Measurements from ENCODE around the gene SCEL. TPM values are rescaled to one million over a fixed set of nuclear protein-coding genes. Genes with fewer than 3 reads are reported as not detected.

SCEL gene
- total RNA-seq, 4 donors from 2014 or later: not detected

- no peak overlapping the region for H3K4me3 ChIP-seq
- no peaks in the 10 kb centered on the region for H3K9me3 ChIP-seq
- H3K27ac ChIP-seq: no peak overlapping the region
- intact Hi-C loops (cut with DNase I; ENCODE audit: low total_unique reads) (no loop called here), in situ Hi-C loops (cut with MboI; ENCODE audit: low sequenced_read_pairs in 4 of 4) (loop anchor here in 1 of 4 donors (25.0 kb wide), 1 partner anchor 105 kb away; no protein-coding TSS in a partner anchor)
- no peak for TF ChIP-seq POLR2A (IDR thresholded peaks at IDR 0.05)
- peak in 1 of 5 experiments; percentile 30 for TF ChIP-seq CTCF (IDR thresholded peaks at IDR 0.05 in 4 of 5, conservative IDR thresholded peaks at IDR 0.05 in 1 of 5)
- ATAC-seq (no peak), DNase-seq (no peak)
- no peaks in the 10 kb centered on the region for H3K4me1 ChIP-seq
- H3K27me3 ChIP-seq: no peaks in the 10 kb centered on the region
- H3K36me3 ChIP-seq: no peaks in the 10 kb centered on the region
Measured at GRCh38 chr13:77506874-77507273, 28.6 kb upstream of the SCEL start.

- DNase-seq (no peak), ATAC-seq (no peak)
- H3K4me3 ChIP-seq: no peak overlapping the region
- H3K9me3 ChIP-seq: no peaks in the 10 kb centered on the region
- TF ChIP-seq POLR2A (IDR thresholded peaks at IDR 0.05) (no peak), CTCF (IDR thresholded peaks at IDR 0.05 in 4 of 5, conservative IDR thresholded peaks at IDR 0.05 in 1 of 5) (no peak)
- in situ Hi-C loops (cut with MboI; ENCODE audit: low sequenced_read_pairs in 4 of 4): loop anchor here in 1 of 4 donors (25.0 kb wide), 1 partner anchor 104 kb away; no protein-coding TSS in a partner anchor
- H3K27me3 ChIP-seq: no peaks in the 10 kb centered on the region
- no peaks in the 10 kb centered on the region for H3K4me1 ChIP-seq
- no peaks in the 10 kb centered on the region for H3K36me3 ChIP-seq
- intact Hi-C loops (cut with DNase I; ENCODE audit: low total_unique reads): no loop called here
- no peak overlapping the region for H3K27ac ChIP-seq
Measured at GRCh38 chr13:77507931-77508776, 27.4 kb upstream of the SCEL start.

- H3K4me3 ChIP-seq: no peak overlapping the region
- H3K9me3 ChIP-seq: no peaks in the 10 kb centered on the region
- in situ Hi-C loops (cut with MboI; ENCODE audit: low sequenced_read_pairs in 4 of 4): loop anchor here in 1 of 4 donors (25.0 kb wide), 1 partner anchor 103 kb away; no protein-coding TSS in a partner anchor
- TF ChIP-seq POLR2A (IDR thresholded peaks at IDR 0.05): no peak
- no peak for TF ChIP-seq CTCF (IDR thresholded peaks at IDR 0.05 in 4 of 5, conservative IDR thresholded peaks at IDR 0.05 in 1 of 5)
- no peak for DNase-seq
- intact Hi-C loops (cut with DNase I; ENCODE audit: low total_unique reads): no loop called here
- no peaks in the 10 kb centered on the region for H3K4me1 ChIP-seq
- no peak overlapping the region for H3K27ac ChIP-seq
- H3K36me3 ChIP-seq: no peaks in the 10 kb centered on the region
- H3K27me3 ChIP-seq: no peaks in the 10 kb centered on the region
- no peak for ATAC-seq
Measured at GRCh38 chr13:77508959-77509620, 26.4 kb upstream of the SCEL start.

GRCh38 chr13:77510156-77510555 is 25.4 kb upstream of the SCEL start:
- Histone ChIP-seq H3K27ac (no peak overlapping the region), H3K4me1 (no peaks in the 10 kb centered on the region), H3K9me3 (no peaks in the 10 kb centered on the region), H3K4me3 (no peak overlapping the region), H3K36me3 (no peaks in the 10 kb centered on the region), H3K27me3 (no peaks in the 10 kb centered on the region)
- no peak for DNase-seq
- ATAC-seq: no peak
- intact Hi-C loops (cut with DNase I; ENCODE audit: low total_unique reads) (no loop called here), in situ Hi-C loops (cut with MboI; ENCODE audit: low sequenced_read_pairs in 4 of 4) (loop anchor here in 1 of 4 donors (25.0 kb wide), 1 partner anchor 102 kb away; no protein-coding TSS in a partner anchor)
- TF ChIP-seq CTCF (IDR thresholded peaks at IDR 0.05 in 4 of 5, conservative IDR thresholded peaks at IDR 0.05 in 1 of 5): no peak

All from gastrocnemius medialis (tissue), 4 donors.